Stimulated activated memory B cell treated with anti-CD40 and anti-IgM and Interleukin-4, amounts not matched to agents 10 μg/mL and 1 μg/mL and 100 μg/mL, for 72 hours (primary cell): Measurements from ENCODE around the gene IL9.

Experiments used
- ATAC-seq: fragments of 150-1000 bp; cut with Tn5 transposase; 2 replicates; pipeline ENCODE4 v1.10.0; 2021
- H3K27ac Mint-ChIP-seq: one replicate; pipeline ENCODE4 v1.8.0; 2022; ENCODE audit warnings: mild to moderate bottlenecking, mixed read lengths
- H3K27me3 Mint-ChIP-seq: one replicate; pipeline ENCODE4 v1.8.0; 2022; ENCODE audit warnings: mixed read lengths
- H3K36me3 Mint-ChIP-seq: one replicate; pipeline ENCODE4 v1.8.0; 2022; ENCODE audit warnings: mixed read lengths
- H3K4me1 Mint-ChIP-seq: one replicate; pipeline ENCODE4 v1.8.0; 2022; ENCODE audit warnings: mixed read lengths
- H3K4me3 Mint-ChIP-seq: one replicate; pipeline ENCODE4 v1.8.0; 2022; ENCODE audit warnings: mild to moderate bottlenecking, moderate library complexity, mixed read lengths
- H3K9me3 Mint-ChIP-seq: one replicate; pipeline ENCODE4 v1.8.0; 2022; ENCODE audit warnings: mixed read lengths

IL9 gene

DNA sequence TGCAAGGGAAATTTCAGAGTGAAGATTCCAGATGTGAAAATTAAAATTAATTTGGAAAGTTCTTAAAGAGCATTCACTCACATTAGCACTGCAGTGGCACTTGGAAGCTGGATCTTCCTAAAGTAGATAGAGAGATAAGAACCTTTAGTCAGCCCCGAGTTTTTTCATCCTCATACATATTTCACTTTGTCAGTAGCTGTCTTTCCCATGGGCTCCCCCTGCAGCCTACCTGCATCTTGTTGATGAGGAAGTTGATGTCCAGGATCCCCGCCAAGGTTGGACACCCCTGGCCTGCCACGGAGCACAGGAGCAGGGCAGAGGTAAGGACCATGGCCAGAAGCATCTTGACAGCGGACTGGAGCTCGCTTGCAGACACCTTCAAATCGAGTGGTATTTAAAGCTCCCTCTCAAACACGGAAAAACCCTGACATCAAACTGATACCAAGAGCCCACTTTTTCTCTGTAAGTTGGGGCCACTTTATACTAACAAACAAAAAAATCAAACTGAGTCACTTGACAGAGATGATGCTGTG, at the start of gene IL9:
TSS of gene IL9 (minus strand) at position 368 of the 533 bp plus-strand sequence. CDS start at position 343, 25 bp downstream.
- Mint-ChIP-seq H3K27ac (no peak within 1 kb of the TSS), H3K4me3 (no peak within 1 kb of the TSS), H3K9me3 (no peaks in the 10 kb centered on the region), H3K36me3 (no peaks in the 10 kb centered on the region), H3K4me1 (peaks cover 6% of the 10 kb centered on the region), H3K27me3 (peaks cover 9% of the 10 kb centered on the region)
- no peak for ATAC-seq

DNA sequence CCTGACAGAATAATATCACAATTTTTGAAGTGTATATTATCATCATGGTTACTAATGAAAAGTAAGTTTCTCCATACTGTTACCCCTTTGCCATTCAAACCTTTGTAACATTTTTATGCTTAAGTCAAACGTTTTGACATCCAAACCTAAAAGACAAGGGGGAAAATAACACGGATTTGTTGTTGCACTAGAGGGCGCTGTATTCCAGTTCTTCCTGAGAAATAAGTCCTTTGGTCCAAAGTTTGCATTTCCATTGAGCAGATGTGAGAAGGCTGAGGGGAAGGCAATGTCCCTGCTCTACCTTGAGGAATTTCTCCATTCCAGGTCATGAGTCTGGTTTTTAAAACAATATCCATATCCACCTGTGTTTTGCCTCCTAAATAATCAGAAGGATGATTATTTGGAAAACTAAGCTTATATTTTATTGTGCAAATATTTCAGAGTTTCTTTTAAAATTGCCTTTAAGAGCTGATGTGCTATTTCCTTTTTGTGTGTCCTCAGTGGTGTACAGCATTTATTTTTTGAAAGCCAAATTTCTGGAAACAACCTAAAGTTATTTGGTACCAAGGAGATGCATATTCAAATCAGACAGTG, 49.4 kb upstream of the IL9 start:
- Mint-ChIP-seq H3K4me1 (no peaks in the 10 kb centered on the region), H3K27ac (no peak overlapping the region), H3K9me3 (no peaks in the 10 kb centered on the region), H3K4me3 (no peak overlapping the region), H3K36me3 (no peaks in the 10 kb centered on the region), H3K27me3 (peaks cover 14% of the 10 kb centered on the region)
- ATAC-seq: no peak

DNA sequence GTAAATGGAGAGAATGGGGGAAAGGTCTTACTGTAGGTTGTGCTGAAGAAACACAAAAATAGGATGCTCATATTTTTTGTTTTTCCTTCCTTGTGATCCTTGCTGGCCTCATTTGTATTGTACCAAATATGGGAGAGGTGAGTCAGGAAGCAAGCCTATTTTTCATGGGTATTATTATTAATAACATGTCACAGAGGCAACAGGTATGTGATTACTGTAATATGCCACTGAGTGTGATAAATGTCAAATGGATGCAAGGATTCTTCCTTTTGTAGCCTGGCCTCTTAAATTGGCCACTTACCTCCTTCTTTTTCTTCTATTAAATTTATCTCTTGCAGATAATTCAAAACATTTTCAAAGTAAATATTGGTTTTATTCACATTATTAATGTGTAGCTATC, 48.9 kb upstream of the IL9 start:
- Mint-ChIP-seq H3K4me3 (no peak overlapping the region), H3K27me3 (peaks cover 14% of the 10 kb centered on the region), H3K4me1 (no peaks in the 10 kb centered on the region), H3K9me3 (no peaks in the 10 kb centered on the region), H3K27ac (no peak overlapping the region), H3K36me3 (no peaks in the 10 kb centered on the region)
- no peak for ATAC-seq

DNA sequence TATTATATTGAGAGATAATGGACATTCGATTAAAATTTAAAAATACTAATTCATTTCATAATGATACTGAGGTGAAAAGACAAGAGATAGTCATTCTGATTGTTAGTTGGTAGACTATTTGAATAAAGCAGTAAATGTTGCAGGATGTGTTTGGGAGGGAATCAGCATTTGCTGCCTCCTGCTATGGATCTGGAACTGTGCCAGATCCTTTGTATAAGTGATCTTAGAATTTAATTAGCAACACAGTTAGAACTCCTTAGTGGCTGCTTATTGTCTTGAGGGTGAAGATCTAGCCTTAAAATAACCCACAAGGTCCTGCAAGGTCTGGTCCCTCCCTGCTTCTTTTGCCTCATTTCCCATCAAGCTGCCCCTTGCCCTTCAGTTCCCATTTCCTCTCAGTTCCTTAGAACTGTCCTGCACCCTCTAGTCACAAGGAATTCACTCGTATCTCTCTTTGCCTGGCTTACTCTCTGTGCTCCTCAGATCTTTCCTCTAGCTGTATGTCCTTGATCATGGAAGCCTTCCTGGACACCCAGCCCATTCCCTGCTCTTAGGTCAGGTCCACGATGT, 46.6 kb upstream of the IL9 start:
- Mint-ChIP-seq H3K4me1 (no peaks in the 10 kb centered on the region), H3K9me3 (no peaks in the 10 kb centered on the region), H3K36me3 (no peaks in the 10 kb centered on the region)

DNA sequence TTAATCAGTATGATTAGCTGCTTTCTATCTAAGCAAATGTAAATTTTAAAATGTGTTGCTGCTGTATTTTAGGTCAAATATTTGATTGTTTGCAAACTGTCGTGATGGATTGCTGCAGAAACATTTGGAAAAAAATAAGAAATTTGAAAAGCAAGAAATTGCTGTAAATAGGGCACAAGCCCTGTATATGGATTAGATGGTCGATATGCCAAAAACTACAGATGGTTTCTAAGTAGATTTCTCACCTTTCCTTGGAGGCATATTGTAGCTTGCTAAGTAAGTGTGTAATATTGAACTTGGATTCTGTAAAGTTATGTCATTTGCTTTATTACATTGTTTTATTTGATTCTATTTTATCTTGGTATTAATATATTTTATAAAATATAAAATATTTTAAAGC, 46.1 kb upstream of the IL9 start:
- Mint-ChIP-seq H3K4me1 (no peaks in the 10 kb centered on the region), H3K9me3 (no peaks in the 10 kb centered on the region)

More for the DNA sequence above, 46.6 kb upstream of the IL9 start:
- Mint-ChIP-seq H3K4me3 (no peak overlapping the region), H3K27me3 (peaks cover 23% of the 10 kb centered on the region), H3K27ac (no peak overlapping the region)
- no peak for ATAC-seq

DNA sequence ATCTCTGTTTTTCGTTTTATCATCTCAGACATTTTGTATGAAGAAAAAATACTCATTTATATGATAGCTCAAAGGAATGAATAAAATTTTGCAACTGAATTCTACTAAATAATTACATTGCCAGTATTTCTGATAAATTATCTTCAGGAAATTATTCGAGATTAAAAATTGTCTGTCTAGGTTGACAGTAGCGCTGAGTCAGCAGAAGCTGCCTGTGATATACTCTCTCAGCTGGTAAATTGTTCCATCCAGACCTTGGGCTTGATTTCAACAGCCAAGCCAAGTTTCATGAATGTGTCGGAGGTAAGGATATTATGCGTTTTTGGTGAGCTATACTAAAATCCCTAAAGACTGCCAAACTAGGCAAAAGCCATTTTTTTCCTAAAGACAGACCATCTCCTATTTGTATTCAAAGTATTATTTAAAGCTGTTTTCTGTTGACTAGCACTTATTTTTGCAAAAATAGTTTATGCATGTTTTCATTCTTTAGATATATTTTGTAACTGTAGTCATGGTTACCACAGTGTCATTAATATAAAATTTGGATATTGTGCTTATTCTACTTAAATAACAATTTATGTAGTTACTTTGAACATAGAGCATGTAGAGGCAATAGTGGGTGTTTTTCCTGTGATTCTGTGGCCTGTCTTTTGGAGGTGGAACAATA, 41.7 kb upstream of the IL9 start:
- Mint-ChIP-seq H3K4me1 (no peaks in the 10 kb centered on the region), H3K9me3 (no peaks in the 10 kb centered on the region), H3K27ac (no peak overlapping the region), H3K27me3 (peaks cover 18% of the 10 kb centered on the region), H3K36me3 (no peaks in the 10 kb centered on the region), H3K4me3 (no peak overlapping the region)
- no peak for ATAC-seq

More for the DNA sequence above, 46.1 kb upstream of the IL9 start:
- no peak for ATAC-seq
- H3K4me3 Mint-ChIP-seq: no peak overlapping the region
- no peak overlapping the region for H3K27ac Mint-ChIP-seq
- no peaks in the 10 kb centered on the region for H3K36me3 Mint-ChIP-seq
- H3K27me3 Mint-ChIP-seq: peaks cover 23% of the 10 kb centered on the region

DNA sequence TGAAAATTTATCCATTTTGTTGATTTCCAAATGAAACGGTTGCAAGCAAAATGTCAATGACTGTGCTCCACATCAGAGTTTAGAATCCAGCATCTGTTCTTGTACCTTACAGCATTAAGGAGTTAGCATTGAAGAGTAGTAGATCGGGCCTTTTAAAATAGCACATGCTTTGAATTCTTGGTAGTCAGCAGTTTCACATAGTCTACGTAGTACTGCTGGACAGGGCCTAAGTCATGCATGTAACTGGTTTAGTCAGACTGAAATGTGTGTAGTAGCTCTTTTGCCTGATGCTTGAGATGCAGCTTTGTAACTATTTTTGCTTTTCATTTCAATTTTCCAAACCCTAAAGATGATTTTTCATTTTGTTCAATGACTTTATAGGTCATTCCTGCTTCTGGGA, 39.3 kb upstream of the IL9 start:
- H3K27ac Mint-ChIP-seq: no peak overlapping the region
- no peaks in the 10 kb centered on the region for H3K9me3 Mint-ChIP-seq
- H3K27me3 Mint-ChIP-seq: peaks cover 35% of the 10 kb centered on the region
- no peaks in the 10 kb centered on the region for H3K4me1 Mint-ChIP-seq
- ATAC-seq: no peak
- no peak overlapping the region for H3K4me3 Mint-ChIP-seq
- no peaks in the 10 kb centered on the region for H3K36me3 Mint-ChIP-seq

DNA sequence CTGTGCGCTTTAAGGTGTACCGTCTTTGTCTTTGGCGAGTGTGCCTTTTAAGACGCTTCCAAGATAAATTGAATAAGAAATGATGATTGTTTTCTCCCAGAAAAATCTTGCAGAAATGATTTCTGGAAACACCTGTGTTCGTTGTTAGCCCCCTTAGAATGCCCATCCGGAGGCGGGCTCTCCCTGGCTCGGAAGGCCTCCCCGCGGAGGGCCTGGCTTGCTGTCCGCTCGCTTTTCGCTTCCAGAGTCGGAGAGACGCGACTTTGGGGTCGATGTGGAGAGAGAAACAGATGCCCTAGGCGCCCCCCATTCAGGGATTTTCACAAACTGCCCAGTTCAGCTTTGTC, 35.3 kb upstream of the IL9 start:
- H3K27me3 Mint-ChIP-seq: peaks cover 58% of the 10 kb centered on the region
- ATAC-seq: no peak

DNA sequence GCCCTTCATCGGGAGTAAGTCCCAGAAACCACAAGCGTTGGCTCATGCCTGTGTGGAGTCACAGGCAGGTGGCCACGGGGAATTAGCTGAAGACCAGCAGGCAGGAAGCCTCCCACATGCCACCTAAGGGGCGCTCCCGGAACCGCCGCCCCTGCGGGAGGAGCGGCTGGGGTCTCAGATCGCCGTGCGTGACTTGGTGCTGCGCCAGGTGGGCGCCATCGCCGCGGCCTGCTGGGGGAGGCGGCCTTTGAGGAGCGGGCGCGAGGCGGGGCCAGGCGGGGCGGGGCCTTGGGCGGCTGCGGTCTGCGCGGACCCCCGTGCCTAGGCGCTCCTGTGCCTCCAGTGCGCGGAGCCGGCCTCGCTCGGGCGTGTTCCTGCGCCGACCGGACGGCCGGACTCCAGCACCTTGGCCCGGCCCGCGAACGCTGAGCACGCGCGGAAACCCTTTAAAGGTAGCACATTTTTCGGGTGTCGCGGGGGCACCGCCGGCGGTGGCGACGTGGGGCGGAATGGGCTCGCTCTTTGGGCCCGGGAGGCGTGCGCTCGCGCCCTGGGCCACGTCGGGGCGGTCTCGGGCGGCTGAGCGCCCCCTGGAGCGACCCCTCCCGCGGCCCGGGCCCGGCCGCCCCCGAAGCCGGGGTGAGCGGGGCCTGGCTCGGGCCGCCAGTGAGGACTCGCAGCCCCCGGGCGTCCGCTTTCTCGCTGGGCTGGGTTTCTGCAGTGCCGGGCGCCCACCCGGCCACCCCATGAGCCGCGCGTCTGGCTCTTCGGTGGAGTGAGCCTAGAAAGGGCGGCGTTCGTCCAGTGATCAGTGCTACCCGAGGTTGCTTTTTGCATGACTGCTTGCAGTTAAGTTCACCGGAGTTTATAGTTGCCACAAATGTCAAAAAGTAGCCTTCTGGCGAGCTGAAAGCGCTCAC, 34.6 kb upstream of the IL9 start:
- no peaks in the 10 kb centered on the region for H3K36me3 Mint-ChIP-seq
- H3K4me3 Mint-ChIP-seq: no peak overlapping the region

More for the DNA sequence above, 35.3 kb upstream of the IL9 start:
- Mint-ChIP-seq H3K9me3 (no peaks in the 10 kb centered on the region), H3K27ac (no peak overlapping the region), H3K4me1 (no peaks in the 10 kb centered on the region), H3K4me3 (no peak overlapping the region), H3K36me3 (no peaks in the 10 kb centered on the region)

DNA sequence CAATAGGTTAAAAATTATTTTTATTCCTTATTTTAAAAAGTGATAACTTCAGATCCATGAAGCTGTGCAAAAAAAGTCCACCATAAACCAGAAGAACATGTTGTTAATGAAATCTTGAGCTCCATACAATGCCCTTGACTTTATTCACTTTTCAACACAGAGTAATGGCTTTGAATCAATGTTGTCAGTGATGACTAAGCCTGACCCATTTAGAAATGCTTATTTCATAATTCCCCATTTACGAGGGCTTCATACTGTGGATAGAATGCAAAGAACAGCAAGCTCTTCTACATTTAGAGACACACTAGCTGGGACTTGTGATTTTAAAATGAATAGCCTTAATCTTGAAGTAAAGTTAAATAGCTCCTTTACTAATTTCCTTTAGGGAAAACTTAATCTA, 25.7 kb upstream of the IL9 start:
- H3K4me3 Mint-ChIP-seq: no peak overlapping the region
- ATAC-seq: no peak
- no peak overlapping the region for H3K27ac Mint-ChIP-seq
- no peaks in the 10 kb centered on the region for H3K9me3 Mint-ChIP-seq
- H3K27me3 Mint-ChIP-seq: peaks cover 54% of the 10 kb centered on the region
- H3K4me1 Mint-ChIP-seq: no peaks in the 10 kb centered on the region
- no peaks in the 10 kb centered on the region for H3K36me3 Mint-ChIP-seq

More for the DNA sequence above, 34.6 kb upstream of the IL9 start:
- no peak for ATAC-seq
- H3K4me1 Mint-ChIP-seq: no peaks in the 10 kb centered on the region
- no peak overlapping the region for H3K27ac Mint-ChIP-seq
- no peaks in the 10 kb centered on the region for H3K9me3 Mint-ChIP-seq
- peaks cover 62% of the 10 kb centered on the region for H3K27me3 Mint-ChIP-seq

DNA sequence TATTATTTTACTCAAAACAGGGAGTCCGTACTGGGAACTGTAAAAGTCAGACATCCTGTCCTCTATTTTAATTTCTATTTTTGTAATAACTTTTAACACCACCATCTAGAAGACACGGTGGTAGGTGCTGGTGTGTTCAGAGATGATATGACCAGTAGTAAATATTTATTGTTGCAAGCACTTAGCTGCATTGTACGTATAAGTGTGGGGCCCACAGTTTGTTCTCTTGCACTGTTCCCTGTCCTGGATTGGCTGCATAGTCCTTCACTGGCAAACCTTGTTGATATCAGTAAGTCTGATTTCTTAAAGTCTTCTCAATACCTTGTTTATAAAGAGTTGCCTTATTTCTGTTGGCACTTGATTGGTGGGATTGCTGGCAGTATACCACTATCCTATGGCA, 24.6 kb upstream of the IL9 start:
- Mint-ChIP-seq H3K4me1 (no peaks in the 10 kb centered on the region), H3K4me3 (no peak overlapping the region), H3K27me3 (peaks cover 45% of the 10 kb centered on the region), H3K27ac (no peak overlapping the region), H3K9me3 (no peaks in the 10 kb centered on the region), H3K36me3 (no peaks in the 10 kb centered on the region)
- ATAC-seq: no peak

DNA sequence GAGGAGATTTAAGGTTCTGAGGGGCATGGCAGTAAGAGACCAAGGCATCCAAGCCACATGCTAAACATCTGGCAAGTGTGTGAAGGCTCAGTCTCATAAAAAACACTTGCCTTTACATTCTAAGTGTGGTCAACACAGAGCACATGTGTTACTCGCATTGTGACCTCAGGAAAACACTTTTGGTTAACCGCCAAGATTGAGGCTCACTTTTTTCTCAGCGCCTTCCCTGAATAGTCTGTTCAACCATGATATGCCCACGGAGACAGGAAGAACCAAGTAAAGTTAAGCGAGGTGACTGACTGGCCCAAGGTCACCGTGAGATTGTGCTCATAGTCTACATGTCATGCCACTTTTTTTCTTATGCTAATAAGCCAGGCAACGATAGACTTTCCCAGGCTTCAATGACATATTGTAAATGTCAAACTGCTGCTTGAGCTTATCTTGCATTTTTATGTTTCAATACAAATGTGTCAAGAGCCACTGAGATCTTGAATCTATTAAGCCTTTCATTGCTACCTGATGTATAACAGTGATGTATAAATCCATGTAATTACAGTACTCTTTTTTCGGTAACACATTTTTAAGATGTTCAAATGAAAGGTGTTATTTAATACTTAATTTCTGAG, 21.1 kb upstream of the IL9 start:
- no peaks in the 10 kb centered on the region for H3K4me1 Mint-ChIP-seq
- peaks cover 35% of the 10 kb centered on the region for H3K27me3 Mint-ChIP-seq
- ATAC-seq: no peak
- no peak overlapping the region for H3K4me3 Mint-ChIP-seq
- H3K36me3 Mint-ChIP-seq: no peaks in the 10 kb centered on the region
- no peaks in the 10 kb centered on the region for H3K9me3 Mint-ChIP-seq
- H3K27ac Mint-ChIP-seq: no peak overlapping the region

DNA sequence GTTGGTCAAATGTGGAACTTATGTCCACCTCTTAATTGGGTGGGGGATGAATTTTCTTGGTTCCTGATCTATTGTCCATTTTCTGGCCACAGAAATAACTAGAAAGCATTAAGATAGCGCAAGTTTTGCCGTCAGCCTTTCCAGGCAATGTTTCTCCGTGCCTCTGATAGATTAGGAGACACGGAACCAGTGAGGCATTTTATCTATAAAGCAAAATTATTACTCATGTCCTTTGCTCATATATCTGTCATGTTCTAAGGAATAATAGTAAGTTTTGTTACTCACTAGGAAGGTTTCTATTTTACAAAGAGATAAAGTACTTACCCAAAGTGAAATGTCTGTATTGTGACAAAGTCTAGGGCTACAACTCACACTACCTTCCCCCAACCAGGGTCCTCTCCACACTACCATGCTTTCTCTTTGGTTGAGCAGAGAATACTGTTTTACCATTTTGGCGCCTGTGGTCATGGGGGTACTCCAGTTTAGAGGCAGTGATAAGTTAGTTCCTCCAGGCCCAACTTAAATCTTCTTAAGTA, 19.9 kb upstream of the IL9 start:
- Mint-ChIP-seq H3K9me3 (no peaks in the 10 kb centered on the region), H3K4me3 (no peak overlapping the region), H3K27me3 (peaks cover 41% of the 10 kb centered on the region), H3K27ac (no peak overlapping the region), H3K4me1 (no peaks in the 10 kb centered on the region), H3K36me3 (no peaks in the 10 kb centered on the region)
- no peak for ATAC-seq

DNA sequence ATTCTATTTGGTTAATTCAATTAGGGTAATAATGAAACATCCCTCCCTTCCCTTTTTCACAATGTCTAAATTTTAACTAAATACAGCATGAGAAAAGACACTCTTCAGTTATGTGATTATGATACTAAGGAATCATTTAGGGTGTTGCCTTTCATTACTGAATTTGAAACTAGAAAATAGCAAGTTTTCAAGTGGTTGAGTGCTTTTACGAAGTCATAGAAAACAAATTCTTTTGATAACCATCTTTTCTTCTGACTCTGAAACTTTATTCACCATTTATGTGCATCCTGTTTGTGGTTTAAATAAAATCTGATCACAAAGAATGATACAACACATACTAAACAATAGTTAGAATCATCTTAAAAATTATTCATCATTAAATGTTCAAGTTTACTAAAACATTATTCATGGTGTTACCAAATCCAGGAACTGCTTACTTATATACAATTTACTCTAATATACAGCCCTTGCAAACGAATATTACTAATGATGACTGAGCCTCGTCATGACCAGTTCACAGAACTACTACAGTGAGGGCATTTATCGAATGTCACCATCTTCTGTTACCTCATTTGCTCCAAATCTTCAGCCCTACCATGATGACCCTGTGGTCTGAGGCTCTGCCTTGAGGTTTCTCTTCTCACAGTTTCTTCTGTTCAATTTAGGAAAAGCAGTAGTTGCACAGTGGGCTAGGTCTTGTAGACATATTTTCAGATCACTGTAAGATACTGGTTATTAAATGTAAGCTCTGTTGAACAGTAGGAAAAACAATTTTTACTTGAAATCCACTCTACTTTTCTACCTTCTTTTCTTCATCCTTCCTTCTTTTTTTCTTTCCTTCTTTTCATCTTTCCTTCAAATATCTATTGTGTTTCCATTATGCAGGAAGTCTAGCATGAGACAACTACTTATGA, 18.3 kb upstream of the IL9 start:
- H3K27me3 Mint-ChIP-seq: peaks cover 53% of the 10 kb centered on the region
- H3K36me3 Mint-ChIP-seq: no peaks in the 10 kb centered on the region
- ATAC-seq: no peak
- no peaks in the 10 kb centered on the region for H3K9me3 Mint-ChIP-seq
- H3K4me3 Mint-ChIP-seq: no peak overlapping the region
- no peak overlapping the region for H3K27ac Mint-ChIP-seq
- H3K4me1 Mint-ChIP-seq: no peaks in the 10 kb centered on the region
